ENCODE data around the gene ALDOB. TPM values are rescaled to one million over a fixed set of nuclear protein-coding genes. Genes with fewer than 3 reads are reported as not detected.
A peak's percentile ranks its signal among the peaks of the same experiment; 100 is the strongest.

Gene ALDOB
- total and polyA plus RNA-seq, 2 of the 13 experiments (the other 11 are each of a cell fraction or from before 2014, with no cell fraction given) = 0.29 to 0.97 TPM

- TF ChIP-seq SYNCRIP (IDR thresholded peaks at IDR 0.05; ENCODE audit: insufficient read depth, low read depth, low read length) = no peak
- no peak for TF ChIP-seq CCAR2 (optimal IDR thresholded peaks at IDR 0.05; ENCODE audit: low read depth, low read length)
- no peak for TF ChIP-seq THAP9 (CRISPR knock-in tag; IDR thresholded peaks at IDR 0.05; ENCODE audit: borderline replicate concordance)
- no peak for TF ChIP-seq ZNF720 (CRISPR knock-in tag; IDR thresholded peaks at IDR 0.05)
- TF ChIP-seq DPF2 (CRISPR knock-in tag; IDR thresholded peaks at IDR 0.05; ENCODE audit: borderline replicate concordance, low read depth) = no peak
- TF ChIP-seq, protein P1, sequence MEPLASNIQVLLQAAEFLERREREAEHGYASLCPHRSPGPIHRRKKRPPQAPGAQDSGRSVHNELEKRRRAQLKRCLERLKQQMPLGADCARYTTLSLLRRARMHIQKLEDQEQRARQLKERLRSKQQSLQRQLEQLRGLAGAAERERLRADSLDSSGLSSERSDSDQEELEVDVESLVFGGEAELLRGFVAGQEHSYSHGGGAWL (CRISPR knock-in tag; IDR thresholded peaks at IDR 0.05) = no peak
- TF ChIP-seq YEATS2 (CRISPR knock-in tag; IDR thresholded peaks at IDR 0.05; ENCODE audit: borderline replicate concordance) = no peak; the same call in 1 of the 2 replicates
- TF ChIP-seq, protein P2, sequence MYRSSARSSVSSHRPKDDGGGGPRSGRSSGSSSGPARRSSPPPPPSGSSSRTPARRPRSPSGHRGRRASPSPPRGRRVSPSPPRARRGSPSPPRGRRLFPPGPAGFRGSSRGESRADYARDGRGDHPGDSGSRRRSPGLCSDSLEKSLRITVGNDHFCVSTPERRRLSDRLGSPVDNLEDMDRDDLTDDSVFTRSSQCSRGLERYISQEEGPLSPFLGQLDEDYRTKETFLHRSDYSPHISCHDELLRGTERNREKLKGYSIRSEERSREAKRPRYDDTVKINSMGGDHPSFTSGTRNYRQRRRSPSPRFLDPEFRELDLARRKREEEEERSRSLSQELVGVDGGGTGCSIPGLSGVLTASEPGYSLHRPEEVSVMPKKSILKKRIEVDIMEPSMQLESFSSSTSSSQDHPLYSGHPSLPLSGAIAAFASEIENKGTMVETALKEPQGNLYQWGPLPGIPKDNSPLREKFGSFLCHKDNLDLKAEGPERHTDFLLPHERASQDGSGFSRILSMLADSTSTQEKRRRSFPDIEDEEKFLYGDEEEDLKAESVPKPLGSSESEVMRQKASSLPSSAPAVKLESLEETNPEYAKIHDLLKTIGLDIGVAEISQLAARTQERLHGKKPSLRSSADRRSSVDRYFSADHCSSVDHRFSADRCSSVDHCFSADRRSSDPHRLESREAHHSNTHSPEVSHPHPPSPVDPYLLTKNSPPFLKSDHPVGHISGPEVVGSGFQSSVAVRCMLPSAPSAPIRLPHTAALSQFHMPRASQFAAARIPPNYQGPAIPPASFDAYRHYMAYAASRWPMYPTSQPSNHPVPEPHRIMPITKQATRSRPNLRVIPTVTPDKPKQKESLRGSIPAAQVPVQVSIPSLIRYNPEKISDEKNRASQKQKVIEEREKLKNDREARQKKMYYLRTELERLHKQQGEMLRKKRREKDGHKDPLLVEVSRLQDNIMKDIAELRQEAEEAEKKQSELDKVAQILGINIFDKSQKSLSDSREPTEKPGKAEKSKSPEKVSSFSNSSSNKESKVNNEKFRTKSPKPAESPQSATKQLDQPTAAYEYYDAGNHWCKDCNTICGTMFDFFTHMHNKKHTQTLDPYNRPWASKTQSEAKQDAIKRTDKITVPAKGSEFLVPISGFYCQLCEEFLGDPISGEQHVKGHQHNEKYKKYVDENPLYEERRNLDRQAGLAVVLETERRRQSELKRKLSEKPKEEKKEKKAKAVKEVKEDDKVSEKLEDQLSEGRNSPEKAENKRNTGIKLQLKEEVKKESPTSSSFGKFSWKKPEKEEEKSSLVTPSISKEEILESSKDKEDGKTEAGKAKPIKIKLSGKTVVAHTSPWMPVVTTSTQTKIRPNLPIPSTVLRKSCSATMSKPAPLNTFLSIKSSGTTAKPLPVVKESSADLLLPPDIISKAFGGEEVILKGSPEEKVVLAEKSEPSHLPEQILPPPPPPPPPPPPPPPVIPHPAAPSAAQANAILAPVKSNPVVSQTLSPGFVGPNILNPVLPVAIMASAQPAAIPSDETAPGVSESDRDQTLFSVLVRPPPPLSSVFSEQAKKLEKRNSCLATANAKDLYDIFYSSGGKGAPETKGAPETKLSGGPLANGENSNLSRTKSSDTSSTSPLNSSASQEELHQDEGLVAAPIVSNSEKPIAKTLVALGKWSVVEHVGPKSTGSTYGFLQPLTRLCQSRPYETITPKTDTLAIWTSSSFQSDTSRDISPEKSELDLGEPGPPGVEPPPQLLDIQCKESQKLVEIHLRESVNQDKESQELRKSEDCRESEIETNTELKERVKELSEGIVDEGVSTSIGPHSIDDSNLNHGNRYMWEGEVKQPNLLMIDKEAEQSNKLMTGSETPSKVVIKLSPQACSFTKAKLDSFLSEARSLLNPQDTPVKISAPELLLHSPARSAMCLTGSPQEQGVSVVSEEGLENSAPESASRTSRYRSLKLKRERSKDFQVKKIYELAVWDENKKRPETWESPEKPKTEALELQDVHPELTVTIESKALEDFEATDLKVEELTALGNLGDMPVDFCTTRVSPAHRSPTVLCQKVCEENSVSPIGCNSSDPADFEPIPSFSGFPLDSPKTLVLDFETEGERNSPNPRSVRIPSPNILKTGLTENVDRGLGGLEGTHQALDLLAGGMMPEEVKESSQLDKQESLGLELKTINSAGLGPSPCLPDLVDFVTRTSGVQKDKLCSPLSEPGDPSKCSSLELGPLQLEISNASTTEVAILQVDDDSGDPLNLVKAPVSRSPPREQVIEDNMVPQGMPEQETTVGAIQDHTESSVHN (CRISPR knock-in tag; IDR thresholded peaks at IDR 0.05) = no peak
- TF ChIP-seq HOXA9 (CRISPR knock-in tag; IDR thresholded peaks at IDR 0.05; ENCODE audit: borderline replicate concordance) = no peak
- TF ChIP-seq SP5 (CRISPR knock-in tag; IDR thresholded peaks at IDR 0.05; ENCODE audit: borderline replicate concordance, low read depth) = no peak
- TF ChIP-seq NR2C2 (CRISPR knock-in tag; IDR thresholded peaks at IDR 0.05; ENCODE audit: borderline replicate concordance) = peak; percentile 36; the same call in 1 of the 2 replicates
- TF ChIP-seq, protein P3, sequence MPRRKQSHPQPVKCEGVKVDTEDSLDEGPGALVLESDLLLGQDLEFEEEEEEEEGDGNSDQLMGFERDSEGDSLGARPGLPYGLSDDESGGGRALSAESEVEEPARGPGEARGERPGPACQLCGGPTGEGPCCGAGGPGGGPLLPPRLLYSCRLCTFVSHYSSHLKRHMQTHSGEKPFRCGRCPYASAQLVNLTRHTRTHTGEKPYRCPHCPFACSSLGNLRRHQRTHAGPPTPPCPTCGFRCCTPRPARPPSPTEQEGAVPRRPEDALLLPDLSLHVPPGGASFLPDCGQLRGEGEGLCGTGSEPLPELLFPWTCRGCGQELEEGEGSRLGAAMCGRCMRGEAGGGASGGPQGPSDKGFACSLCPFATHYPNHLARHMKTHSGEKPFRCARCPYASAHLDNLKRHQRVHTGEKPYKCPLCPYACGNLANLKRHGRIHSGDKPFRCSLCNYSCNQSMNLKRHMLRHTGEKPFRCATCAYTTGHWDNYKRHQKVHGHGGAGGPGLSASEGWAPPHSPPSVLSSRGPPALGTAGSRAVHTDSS (CRISPR knock-in tag; conservative IDR thresholded peaks at IDR 0.05) = no peak
- no peak for TF ChIP-seq ZNF883 (CRISPR knock-in tag; IDR thresholded peaks at IDR 0.05; ENCODE audit: not compliant biosample characterization)
- no peak for TF ChIP-seq ETV6 (CRISPR knock-in tag; conservative IDR thresholded peaks at IDR 0.05)
- TF ChIP-seq ZNF264 (CRISPR knock-in tag; IDR thresholded peaks at IDR 0.05) = no peak
- no peak for TF ChIP-seq ZNF431 (CRISPR knock-in tag; IDR thresholded peaks at IDR 0.05; ENCODE audit: borderline replicate concordance, low read depth)
Observed at GRCh38 chr9:101445353-101446029, 9.9 kb upstream of the ALDOB start (continued).
